Body of pancreas (tissue), 4 donors: ENCODE measurements around the gene SNRPE. TPM values are rescaled to one million over a fixed set of nuclear protein-coding genes. Genes with fewer than 3 reads are reported as not detected.

Source experiments
- ATAC-seq: fragments of 150-250 bp; one replicate; pipeline ENCODE4 v1.9.1; 2016
- DNase-seq, 4 donors: peaks; one replicate each; pipeline ENCODE4 v3.0.0-alpha.2; 2019
- H3K27ac ChIP-seq, 4 donors: fragments of 200-600 bp; sonication (generic); 1 replicate in 3 of 4; 2 replicates in 1 of 4; pipeline versions ENCODE4 v1.5.1 to v1.6.1; 2016 to 2019; ENCODE audit warnings: mild to moderate bottlenecking in 1 of 4, mixed read lengths in 1 of 4, moderate library complexity in 1 of 4
- H3K27me3 ChIP-seq, 2 donors: fragments of 200-600 bp; sonication (generic); one replicate each; pipeline ENCODE4 v1.6.0; 2016; ENCODE audit warnings: mild to moderate bottlenecking in 1 of 2
- H3K36me3 ChIP-seq, 2 donors: fragments of 200-600 bp; sonication (generic); replicated peaks in 1 of 2; 2 replicates each; pipeline ENCODE4 v1.5.1; 2016; ENCODE audit warnings: low read depth in 2 of 2; ENCODE audit not compliant: insufficient read depth in 1 of 2
- H3K4me1 ChIP-seq: fragments of 200-600 bp; sonication (generic); one replicate; pipeline ENCODE4 v1.6.0; 2016
- H3K4me3 ChIP-seq, 2 donors: fragments of 200-600 bp; sonication (generic); 1 replicate in 1 of 2; 2 replicates in 1 of 2; pipeline ENCODE4 v1.5.1; 2016 to 2019
- H3K9me3 ChIP-seq, 3 donors: fragments of 200-600 bp; sonication (generic); 1 replicate in 2 of 3; 2 replicates in 1 of 3; pipeline ENCODE4 v1.5.1; 2016
- POLR2A ChIP-seq, 3 donors: fragments of 450-650 bp; IDR thresholded peaks; one replicate each; pipeline ENCODE4 v1.6.1; 2016; ENCODE audit warnings: antibody characterized with exemption in 3 of 3, mild to moderate bottlenecking in 2 of 3
- WGBS, 2 donors: methylation state at CpG; one replicate each; pipeline ENCODE4 v1.1.5; 2017; 5-methylcytosine and 5-hydroxymethylcytosine counted together
- intact Hi-C: fragments of 100-400 bp; cut with DNase I; formaldehyde crosslinking; loops from one replicate; pipeline ENCODE4 v1.15.1; 2023
- total RNA-seq, 2 donors: library from RNA; depleted of rRNA; stranded (reverse); fragments of >200 nt; gene quantifications; one replicate each; pipeline ENCODE4 v1.1.0, GENCODE V29; 2016
- TF ChIP-seq, protein P1 (sequence below), 7 experiments: fragments of 450-650 bp in 4 of 7; fragments of 200-600 bp in 3 of 7; sonication (generic) in 3 of 7; IDR thresholded peaks; one replicate each; pipeline ENCODE4 v1.5.1; 2016 to 2019; ENCODE audit warnings: antibody characterized with exemption in 7 of 7

The SNRPE gene
- total RNA-seq, 2 donors from 2014 or later: 27.2 to 80.8 TPM

DNA sequence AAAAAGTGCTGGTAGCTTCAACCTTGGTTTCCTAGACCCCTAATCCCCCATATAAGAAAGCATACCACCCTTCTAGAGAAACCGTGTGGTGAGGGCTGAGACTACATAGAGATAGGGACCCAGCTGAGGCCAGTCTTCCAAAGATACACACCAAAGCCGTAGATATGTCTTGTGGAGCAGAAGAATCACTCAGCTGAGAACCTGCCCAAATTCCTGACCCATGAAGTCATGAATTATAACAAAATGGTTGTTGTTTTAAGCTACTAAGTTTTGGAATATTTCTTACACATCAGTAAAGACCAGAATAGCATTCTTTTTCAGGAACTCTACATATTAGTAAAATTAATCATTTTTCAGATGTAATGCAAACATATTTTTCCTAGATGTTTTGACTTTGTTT lies 3.3 kb upstream of the SNRPE start:
- intact Hi-C loops: no loop called here
- H3K27ac ChIP-seq: peak overlapping the region in 3 of 4 donors; percentile 0 to 63 (median 50)

DNA sequence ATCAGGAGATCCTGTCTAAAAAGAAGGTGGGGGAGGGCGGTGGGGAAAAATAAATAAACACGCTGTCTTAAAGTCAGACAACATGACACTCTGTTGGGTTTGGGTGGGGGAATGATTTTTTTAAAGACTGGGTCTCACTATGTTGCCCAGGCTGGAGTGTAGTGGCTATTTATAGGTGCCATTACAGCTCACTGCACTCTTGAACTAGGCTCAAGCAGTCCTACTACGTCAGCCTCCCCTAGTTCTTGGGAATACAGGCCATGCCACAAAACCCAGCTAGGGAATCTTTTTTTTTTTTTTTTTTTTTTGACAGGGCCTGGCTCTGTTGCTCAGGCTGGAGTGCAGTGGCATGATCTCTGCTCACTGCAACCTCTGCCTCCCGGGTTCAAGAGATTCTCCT lies 2.4 kb upstream of the SNRPE start:
- peaks cover 0 to 11% of the 10 kb centered on the region in 2 donors for H3K36me3 ChIP-seq
- H3K9me3 ChIP-seq: no peaks in the 10 kb centered on the region
- H3K4me3 ChIP-seq: no peak overlapping the region
- DNase-seq (no peak), ATAC-seq (no peak)
- TF ChIP-seq POLR2A (IDR thresholded peaks at IDR 0.05): no peak
- TF ChIP-seq, protein P1, sequence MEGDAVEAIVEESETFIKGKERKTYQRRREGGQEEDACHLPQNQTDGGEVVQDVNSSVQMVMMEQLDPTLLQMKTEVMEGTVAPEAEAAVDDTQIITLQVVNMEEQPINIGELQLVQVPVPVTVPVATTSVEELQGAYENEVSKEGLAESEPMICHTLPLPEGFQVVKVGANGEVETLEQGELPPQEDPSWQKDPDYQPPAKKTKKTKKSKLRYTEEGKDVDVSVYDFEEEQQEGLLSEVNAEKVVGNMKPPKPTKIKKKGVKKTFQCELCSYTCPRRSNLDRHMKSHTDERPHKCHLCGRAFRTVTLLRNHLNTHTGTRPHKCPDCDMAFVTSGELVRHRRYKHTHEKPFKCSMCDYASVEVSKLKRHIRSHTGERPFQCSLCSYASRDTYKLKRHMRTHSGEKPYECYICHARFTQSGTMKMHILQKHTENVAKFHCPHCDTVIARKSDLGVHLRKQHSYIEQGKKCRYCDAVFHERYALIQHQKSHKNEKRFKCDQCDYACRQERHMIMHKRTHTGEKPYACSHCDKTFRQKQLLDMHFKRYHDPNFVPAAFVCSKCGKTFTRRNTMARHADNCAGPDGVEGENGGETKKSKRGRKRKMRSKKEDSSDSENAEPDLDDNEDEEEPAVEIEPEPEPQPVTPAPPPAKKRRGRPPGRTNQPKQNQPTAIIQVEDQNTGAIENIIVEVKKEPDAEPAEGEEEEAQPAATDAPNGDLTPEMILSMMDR (IDR thresholded peaks at IDR 0.05): no peak
- intact Hi-C loops: no loop called here
- H3K27ac ChIP-seq: peak overlapping the region in 1 of 4 donors; percentile 50
- peaks cover 37% of the 10 kb centered on the region for H3K4me1 ChIP-seq
- WGBS, 2 donors: 46 to 69% methylated on average over 4 of the region's 4 CpGs
- H3K27me3 ChIP-seq: no peaks in the 10 kb centered on the region

More for the DNA sequence above, 3.3 kb upstream of the SNRPE start:
- no peak for TF ChIP-seq POLR2A (IDR thresholded peaks at IDR 0.05)
- TF ChIP-seq, protein P1 (IDR thresholded peaks at IDR 0.05): no peak
- Histone ChIP-seq H3K4me3 (no peak overlapping the region), H3K36me3 (peaks cover 0 to 12% of the 10 kb centered on the region in 2 donors), H3K4me1 (peaks cover 36% of the 10 kb centered on the region), H3K27me3 (no peaks in the 10 kb centered on the region), H3K9me3 (no peaks in the 10 kb centered on the region)
- DNase-seq (no peak), ATAC-seq (no peak)
- 9 to 40% methylated on average over 2 of the region's 2 CpGs for WGBS, 2 donors

DNA sequence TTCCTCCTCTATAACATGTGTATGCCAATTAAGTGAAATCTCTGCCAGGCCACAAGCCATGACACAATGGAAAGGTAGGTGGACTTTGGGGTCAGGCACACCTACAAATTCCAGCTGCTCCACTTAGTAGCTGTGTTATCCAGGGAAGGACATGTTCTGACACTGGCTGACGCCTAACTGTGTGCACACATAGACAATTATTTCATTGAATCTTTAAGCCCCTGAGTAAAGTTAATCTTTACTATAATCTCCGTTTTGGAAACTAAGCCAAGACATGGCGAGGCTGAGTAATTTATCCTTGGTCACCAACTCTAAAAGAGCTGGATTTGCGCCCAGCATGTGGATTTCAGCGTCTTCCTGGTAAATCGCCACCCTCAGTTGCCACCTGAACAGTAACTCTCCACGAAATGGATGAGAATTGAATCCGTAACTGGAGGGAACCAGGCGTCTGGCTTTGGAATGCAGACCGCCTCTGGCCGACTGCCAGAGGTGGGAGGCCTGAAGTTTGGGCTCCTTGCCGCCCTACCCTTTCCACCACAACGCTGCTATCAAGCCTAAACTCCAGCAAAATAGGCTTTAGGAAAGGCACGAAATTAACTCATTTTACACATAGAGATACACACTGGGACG lies 888 bp upstream of the SNRPE start:
- Histone ChIP-seq H3K4me3 (no peak overlapping the region), H3K27ac (peak overlapping the region; percentile 4 to 89 (median 78)), H3K36me3 (peaks cover 0 to 11% of the 10 kb centered on the region in 2 donors), H3K27me3 (no peaks in the 10 kb centered on the region), H3K9me3 (no peaks in the 10 kb centered on the region), H3K4me1 (peaks cover 37% of the 10 kb centered on the region)
- ATAC-seq (peak; percentile 57), DNase-seq (peak; percentile 51 to 72 (median 56))
- peak in 2 of 3 donors; percentile 50 to 51 for TF ChIP-seq POLR2A (IDR thresholded peaks at IDR 0.05)
- TF ChIP-seq, protein P1 (IDR thresholded peaks at IDR 0.05): no peak
- intact Hi-C loops: loop anchor here (10.0 kb wide), 1 partner anchor 504 kb away; no protein-coding TSS in a partner anchor
- 20 to 23% methylated on average over 15 of the region's 15 CpGs for WGBS, 2 donors

DNA sequence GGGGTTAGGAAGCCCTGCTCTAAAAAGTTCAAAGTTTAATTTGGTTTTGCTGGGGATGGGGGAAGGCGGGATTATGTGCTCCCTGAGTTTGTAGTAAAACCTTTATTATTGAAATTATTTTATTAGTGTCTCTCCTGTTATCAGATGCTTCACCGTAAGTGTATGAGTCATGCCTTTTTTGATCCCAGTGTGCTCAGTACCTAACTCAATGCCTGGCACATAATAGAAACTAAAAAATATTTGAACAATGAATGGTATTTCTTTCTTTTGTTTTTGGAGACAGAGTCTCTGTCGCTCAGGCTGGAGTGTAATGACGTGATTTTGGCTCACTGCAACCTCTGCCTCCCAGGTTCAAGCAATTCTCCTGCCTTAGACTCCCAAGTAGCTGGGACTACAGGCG lies 6.4 kb downstream of the SNRPE start:
- no peak overlapping the region for H3K27ac ChIP-seq
- DNase-seq: no peak
- WGBS, 2 donors: 54 to 63% methylated on average over 5 of the region's 5 CpGs
- no peak overlapping the region for H3K4me3 ChIP-seq
- H3K4me1 ChIP-seq: peaks cover 12% of the 10 kb centered on the region
- peaks cover 0 to 23% of the 10 kb centered on the region in 2 donors for H3K36me3 ChIP-seq
- intact Hi-C loops: loop anchor here (10.0 kb wide), 1 partner anchor 497 kb away; no protein-coding TSS in a partner anchor
- H3K27me3 ChIP-seq: no peaks in the 10 kb centered on the region
- ATAC-seq: no peak
- TF ChIP-seq, protein P1 (IDR thresholded peaks at IDR 0.05): no peak
- TF ChIP-seq POLR2A (IDR thresholded peaks at IDR 0.05): no peak
- H3K9me3 ChIP-seq: no peaks in the 10 kb centered on the region

DNA sequence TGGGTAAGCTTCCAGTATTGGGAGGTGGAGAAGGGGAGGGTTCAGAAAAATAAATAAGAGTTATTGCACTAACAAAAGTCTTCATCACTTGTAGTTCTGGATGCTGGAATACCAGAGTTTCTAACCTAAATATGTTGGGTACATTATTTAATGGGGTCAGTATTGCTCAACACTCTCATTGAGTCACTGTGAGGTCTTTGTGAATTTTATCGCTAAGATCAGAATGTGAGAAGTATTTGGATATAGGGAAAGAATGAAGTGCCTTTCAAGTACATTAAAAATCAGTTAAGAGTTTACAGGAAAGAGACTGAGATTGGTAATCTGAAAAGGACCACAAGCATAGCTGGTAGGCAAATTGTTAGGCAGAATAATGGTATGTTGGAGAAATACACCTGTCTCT lies 8.8 kb downstream of the SNRPE start:
- H3K4me3 ChIP-seq: no peak overlapping the region
- intact Hi-C loops: loop anchor here (10.0 kb wide), 1 partner anchor 195 kb away; no protein-coding TSS in a partner anchor
- DNase-seq (no peak), ATAC-seq (no peak)
- H3K9me3 ChIP-seq: no peaks in the 10 kb centered on the region
- peaks cover 9% of the 10 kb centered on the region for H3K4me1 ChIP-seq
- TF ChIP-seq, protein P1 (IDR thresholded peaks at IDR 0.05): no peak
- TF ChIP-seq POLR2A (IDR thresholded peaks at IDR 0.05): no peak
- no peaks in the 10 kb centered on the region for H3K27me3 ChIP-seq
- WGBS, 2 donors: 72 to 86% methylated on average over 1 of the region's 1 CpG
- no peak overlapping the region for H3K27ac ChIP-seq
- H3K36me3 ChIP-seq: peaks cover 0 to 18% of the 10 kb centered on the region in 2 donors
